ENCODE data around the gene LEKR1.

- TF ChIP-seq SP2 (tag by site-specific recombination; IDR thresholded peaks at IDR 0.05) = peak; percentile 79
- TF ChIP-seq, protein P1, sequence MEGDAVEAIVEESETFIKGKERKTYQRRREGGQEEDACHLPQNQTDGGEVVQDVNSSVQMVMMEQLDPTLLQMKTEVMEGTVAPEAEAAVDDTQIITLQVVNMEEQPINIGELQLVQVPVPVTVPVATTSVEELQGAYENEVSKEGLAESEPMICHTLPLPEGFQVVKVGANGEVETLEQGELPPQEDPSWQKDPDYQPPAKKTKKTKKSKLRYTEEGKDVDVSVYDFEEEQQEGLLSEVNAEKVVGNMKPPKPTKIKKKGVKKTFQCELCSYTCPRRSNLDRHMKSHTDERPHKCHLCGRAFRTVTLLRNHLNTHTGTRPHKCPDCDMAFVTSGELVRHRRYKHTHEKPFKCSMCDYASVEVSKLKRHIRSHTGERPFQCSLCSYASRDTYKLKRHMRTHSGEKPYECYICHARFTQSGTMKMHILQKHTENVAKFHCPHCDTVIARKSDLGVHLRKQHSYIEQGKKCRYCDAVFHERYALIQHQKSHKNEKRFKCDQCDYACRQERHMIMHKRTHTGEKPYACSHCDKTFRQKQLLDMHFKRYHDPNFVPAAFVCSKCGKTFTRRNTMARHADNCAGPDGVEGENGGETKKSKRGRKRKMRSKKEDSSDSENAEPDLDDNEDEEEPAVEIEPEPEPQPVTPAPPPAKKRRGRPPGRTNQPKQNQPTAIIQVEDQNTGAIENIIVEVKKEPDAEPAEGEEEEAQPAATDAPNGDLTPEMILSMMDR (tag by site-specific recombination; IDR thresholded peaks at IDR 0.05) = no peak
- TF ChIP-seq ZNF585B (tag by site-specific recombination; IDR thresholded peaks at IDR 0.05) = no peak
- TF ChIP-seq, protein P2, sequence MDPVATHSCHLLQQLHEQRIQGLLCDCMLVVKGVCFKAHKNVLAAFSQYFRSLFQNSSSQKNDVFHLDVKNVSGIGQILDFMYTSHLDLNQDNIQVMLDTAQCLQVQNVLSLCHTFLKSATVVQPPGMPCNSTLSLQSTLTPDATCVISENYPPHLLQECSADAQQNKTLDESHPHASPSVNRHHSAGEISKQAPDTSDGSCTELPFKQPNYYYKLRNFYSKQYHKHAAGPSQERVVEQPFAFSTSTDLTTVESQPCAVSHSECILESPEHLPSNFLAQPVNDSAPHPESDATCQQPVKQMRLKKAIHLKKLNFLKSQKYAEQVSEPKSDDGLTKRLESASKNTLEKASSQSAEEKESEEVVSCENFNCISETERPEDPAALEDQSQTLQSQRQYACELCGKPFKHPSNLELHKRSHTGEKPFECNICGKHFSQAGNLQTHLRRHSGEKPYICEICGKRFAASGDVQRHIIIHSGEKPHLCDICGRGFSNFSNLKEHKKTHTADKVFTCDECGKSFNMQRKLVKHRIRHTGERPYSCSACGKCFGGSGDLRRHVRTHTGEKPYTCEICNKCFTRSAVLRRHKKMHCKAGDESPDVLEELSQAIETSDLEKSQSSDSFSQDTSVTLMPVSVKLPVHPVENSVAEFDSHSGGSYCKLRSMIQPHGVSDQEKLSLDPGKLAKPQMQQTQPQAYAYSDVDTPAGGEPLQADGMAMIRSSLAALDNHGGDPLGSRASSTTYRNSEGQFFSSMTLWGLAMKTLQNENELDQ (tag by site-specific recombination; IDR thresholded peaks at IDR 0.05; ENCODE audit: low read depth) = no peak
- no peak for TF ChIP-seq BCL11A (tag by site-specific recombination; IDR thresholded peaks at IDR 0.05; ENCODE audit: low read depth)
- TF ChIP-seq ZNF473 (tag by site-specific recombination; IDR thresholded peaks at IDR 0.05) = no peak
- TF ChIP-seq MYNN (tag by site-specific recombination; IDR thresholded peaks at IDR 0.05; ENCODE audit: borderline replicate concordance) = no peak
- TF ChIP-seq ZNF324 (tag by site-specific recombination; IDR thresholded peaks at IDR 0.05) = no peak
- TF ChIP-seq PATZ1 (tag by site-specific recombination; IDR thresholded peaks at IDR 0.05) = peak; percentile 82
- peak; percentile 82 for TF ChIP-seq ZBTB8A (tag by site-specific recombination; IDR thresholded peaks at IDR 0.05)
- TF ChIP-seq ZIC2 (tag by site-specific recombination; IDR thresholded peaks at IDR 0.05) = peak; percentile 56; the same call in 1 of the 2 replicates
These were observed at the start of gene LEKR1 for GRCh38 chr3:156826144-156826895.
